HT-29 (cell line): ENCODE measurements around the gene LENG1. TPM values are rescaled to one million over a fixed set of nuclear protein-coding genes. Genes with fewer than 3 reads are reported as not detected.
A peak's percentile ranks its signal among the peaks of the same experiment; 100 is the strongest.

Experiments used
- DNase-seq: peaks from one replicate; pipeline ENCODE4 v3.0.0-alpha.2; 2015; ENCODE audit warnings: low spot score
- total RNA-seq: library from RNA; depleted of rRNA; stranded (reverse); fragments of >200 nt; shearing (Covaris generic); gene quantifications from 2 replicates; pipeline ENCODE4 v1.2.3, GENCODE V29; 2014

Gene LENG1
- total RNA-seq, 1 experiment from 2014 or later, result 12.9 TPM

- peak; percentile 95 for DNase-seq
Observed at GRCh38 chr19:54164369-54165068, 5.0 kb upstream of the LENG1 start.

- no peak for DNase-seq
Observed at GRCh38 chr19:54162884-54163283, 3.4 kb upstream of the LENG1 start.

GRCh38 chr19:54162241-54162805 lies 2.8 kb upstream of the LENG1 start:
- DNase-seq, result peak; percentile 95

DNA sequence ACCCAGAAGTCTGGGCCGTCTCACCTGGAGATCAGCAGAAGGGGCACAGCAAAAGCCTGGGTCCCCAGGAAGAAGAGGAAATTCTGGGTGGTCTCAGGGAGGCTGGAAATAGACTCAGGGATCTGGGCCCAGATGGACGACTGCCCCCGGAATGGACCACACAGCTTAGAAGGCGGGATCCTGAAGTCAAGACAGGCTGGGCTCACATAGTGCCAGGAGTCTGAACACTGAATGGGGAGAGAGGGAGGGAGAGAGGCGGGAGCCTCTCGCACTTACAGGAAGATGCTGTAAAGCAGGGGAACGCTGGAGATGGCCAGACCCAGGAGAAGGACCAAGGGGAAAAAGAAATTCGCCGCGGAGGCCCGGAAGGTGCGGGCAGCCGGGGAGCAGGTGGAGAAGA lies 1.3 kb upstream of the LENG1 start:
- no peak for DNase-seq

DNA sequence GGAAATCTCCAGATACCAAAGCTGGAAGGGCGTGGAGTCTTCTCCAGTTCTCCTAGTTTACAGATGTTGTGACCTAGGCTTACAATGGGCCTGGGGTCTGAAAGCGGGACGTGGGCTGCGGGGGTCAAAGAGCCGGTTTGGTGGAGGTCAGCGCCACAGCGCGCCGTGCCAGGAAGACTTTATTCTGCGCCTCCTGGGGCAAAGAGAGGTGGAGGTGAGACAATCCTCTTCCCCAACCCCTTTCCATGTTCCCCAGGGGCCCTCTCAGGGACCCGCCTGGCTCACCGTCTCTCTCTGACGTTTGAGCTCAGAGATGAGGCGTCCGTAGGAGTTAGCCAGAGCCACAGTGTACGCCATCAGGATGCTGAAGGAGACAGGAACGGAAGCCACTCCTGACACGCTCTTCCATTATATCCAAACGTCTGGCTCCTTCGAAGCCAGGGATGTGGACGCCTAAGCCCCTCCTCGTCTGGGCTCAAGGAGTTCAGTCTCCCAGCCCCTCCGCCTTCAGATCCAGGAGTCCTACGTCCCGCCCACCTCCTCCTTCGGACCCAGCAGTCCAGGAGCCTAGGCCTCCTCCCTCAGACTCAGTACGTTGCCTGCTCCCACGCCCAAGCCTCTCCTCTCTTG lies 776 bp upstream of the LENG1 start:
- peak; percentile 71 for DNase-seq

DNA sequence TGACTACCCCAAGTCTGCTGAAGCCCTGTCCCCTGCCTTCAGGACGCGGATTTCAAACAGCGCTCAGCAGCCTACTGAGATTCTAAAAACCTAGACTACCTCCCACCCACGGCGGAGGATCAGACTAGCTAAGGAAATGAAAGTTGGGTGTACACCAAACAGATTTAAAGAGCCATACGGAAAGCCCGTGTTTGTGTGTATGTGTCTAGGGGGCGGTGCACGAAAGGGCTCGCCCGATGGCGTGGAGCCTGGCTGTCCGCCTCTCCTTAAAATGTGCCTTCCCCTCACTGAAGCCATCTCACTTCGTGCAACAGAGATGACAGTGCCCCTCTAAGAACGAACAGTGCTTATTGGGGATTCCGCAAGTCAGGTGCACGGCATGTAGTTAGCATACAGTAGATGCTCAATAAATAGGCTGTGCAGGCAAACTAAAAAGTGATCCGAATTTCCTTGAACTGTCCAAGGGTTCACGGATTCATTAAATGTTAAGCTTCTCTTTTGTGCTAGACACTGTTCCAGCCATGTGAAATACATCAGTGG lies 639 bp downstream of the LENG1 start:
- DNase-seq, result no peak

GRCh38 chr19:54156953-54157352 lies 2.6 kb downstream of the LENG1 start:
- no peak for DNase-seq

DNA sequence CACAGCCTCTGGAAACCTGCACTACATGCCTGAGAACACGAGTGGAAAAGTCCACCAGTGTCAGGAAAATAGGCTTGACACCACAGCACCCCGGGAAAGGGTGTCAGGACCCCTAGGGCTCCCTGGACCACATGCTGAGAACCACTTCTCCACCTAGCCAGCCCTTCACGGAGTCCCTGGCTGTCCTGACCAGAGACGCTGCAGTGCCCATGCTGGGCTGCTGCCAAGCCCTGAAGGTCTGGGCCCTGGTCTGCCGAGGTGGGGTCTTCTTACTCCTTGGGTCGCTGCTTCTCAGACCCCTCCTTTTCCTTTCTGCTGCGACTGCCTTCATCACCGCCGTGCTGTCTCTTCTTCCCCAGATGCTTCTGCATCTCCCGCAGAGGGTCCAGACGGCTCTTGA lies 3.0 kb downstream of the LENG1 start:
- peak; percentile 1 for DNase-seq

DNA sequence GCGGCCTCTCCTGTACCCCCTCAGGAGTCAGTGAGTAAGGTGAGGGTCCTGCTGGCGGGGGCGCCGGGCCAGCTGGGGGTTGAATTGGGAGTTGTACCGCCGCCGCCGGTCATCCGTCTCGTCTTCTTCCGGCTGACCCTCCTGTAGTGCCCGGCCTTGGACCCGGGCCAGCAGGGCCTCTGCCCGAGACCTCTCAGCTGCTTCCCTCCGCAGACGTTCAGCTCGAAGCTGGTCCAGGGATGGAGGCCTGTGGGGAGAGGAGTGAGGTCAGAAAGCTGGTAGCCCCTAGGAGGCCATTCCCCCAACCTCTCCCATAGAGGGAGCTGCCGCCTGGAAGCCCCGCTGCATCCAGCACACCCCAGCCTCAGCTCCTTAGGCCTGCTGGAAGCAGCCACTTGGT lies 3.8 kb downstream of the LENG1 start:
- no peak for DNase-seq

DNA sequence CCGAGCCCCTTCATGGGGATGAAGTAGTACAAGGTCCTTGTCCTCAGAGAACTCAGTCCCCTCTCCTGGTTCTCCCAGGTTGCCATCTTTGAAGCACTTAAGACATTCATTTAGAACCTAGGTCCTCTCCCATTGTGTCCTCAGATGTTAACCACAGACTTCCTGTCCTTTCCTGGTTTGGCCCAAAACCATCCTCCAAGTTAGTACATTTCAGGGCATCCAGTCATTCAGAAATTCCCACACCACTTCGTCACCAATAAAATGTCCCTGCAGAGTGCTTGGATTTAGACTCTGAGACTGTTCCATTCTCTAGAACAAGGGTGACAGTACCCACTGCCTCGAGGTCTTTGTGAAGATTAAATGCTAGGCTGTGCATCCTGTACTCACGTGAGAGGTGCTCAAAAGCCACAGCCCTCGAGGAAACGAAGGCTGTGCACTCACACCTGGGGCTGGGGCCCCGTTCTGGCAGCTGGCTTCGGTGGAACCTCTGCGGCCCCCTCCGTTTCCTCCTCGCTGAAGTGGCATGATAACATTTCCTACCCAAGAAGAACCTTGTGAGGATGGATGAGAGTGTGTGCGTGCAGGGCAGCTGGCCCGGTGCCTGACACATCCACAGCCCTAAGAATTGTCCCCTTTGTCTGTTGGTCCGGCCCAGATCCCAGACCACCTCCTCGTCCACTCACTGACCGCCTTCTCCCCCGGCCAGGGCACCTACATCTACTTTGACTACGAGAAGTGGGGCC lies 4.7 kb downstream of the LENG1 start:
- no peak for DNase-seq

- DNase-seq, result no peak
Observed at GRCh38 chr19:54153731-54154326, 5.7 kb downstream of the LENG1 start.

- DNase-seq, result no peak
Observed at GRCh38 chr19:54152878-54153524, 6.5 kb downstream of the LENG1 start.

GRCh38 chr19:54152267-54152666 lies 7.3 kb downstream of the LENG1 start:
- no peak for DNase-seq

GRCh38 chr19:54151362-54152035 lies 8.0 kb downstream of the LENG1 start:
- no peak for DNase-seq

GRCh38 chr19:54149021-54149812 lies 10.3 kb downstream of the LENG1 start:
- DNase-seq, result no peak

- no peak for DNase-seq
Observed at GRCh38 chr19:54148158-54148557, 11.4 kb downstream of the LENG1 start.

DNA sequence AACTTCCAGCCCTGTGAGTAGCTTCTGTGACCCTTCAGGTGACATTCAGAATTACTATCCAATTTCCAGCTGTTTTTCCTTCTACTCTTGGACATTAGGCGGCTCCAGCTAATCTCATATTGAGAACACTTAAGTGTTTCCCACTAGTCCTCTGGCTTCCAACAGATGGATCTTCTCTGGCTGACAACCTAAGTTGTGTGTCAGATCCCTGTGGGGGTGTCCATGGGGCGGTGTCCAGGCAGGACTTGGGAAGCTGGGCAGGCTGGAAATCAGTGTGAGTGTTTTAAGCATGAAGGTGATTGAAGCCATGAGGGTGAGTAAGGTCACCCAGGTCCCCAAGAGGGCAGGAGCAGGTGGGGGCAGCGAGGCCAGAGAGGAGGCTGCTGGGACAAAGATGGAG lies 11.8 kb downstream of the LENG1 start:
- no peak for DNase-seq

GRCh38 chr19:54145541-54146158 lies 13.9 kb downstream of the LENG1 start:
- DNase-seq, result no peak

GRCh38 chr19:54142166-54142780 lies 17.2 kb downstream of the LENG1 start:
- no peak for DNase-seq
